Measurements from ENCODE around the gene ARIH2.
A peak's percentile ranks its signal among the peaks of the same experiment; 100 is the strongest.

ARIH2 gene

DNA sequence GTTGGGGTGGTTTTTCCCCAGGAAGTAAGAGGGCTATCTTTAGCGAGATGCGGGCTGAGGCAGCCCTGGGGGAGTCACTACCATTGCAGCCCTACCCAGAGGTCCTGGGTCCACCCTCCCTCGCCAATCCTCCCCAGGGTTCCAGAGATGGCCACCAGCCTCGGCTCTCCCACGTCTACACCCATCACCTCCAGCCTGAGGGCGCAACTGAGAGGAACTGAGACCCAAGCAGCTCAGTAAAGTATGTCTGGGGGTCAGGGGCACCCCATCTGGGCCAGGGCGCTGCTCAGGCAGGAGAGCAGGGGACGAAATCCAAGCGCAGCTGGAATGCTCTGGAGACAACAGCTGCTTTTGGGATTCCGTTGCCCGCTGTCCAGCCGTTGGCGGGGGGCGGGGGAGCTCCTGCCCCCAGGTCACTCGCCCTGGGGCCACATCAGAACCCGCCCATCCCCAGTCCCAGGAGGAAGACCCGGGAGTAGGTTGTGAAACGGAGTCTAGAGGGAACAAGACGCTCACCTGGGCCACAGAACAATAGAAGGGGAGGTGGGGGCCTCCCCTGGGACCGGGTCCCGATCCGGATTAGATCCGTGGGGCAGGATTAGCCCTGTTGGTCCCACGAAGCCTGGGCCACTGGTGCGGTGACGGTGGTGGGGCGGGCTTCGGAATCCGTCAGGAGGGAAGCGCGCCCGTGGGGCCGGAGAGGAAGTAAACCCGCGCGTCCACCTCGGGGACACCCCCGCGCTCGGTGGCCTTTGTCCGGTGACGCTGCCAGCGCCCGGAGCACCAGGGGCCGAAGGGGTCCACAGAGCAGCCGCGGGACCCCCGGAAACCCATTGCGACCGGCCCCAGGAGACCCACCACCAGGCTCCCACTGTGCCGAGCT is 101.9 kb downstream of the ARIH2 start:
- no peak for DNase-seq (ENCODE audit: low read depth)

DNA sequence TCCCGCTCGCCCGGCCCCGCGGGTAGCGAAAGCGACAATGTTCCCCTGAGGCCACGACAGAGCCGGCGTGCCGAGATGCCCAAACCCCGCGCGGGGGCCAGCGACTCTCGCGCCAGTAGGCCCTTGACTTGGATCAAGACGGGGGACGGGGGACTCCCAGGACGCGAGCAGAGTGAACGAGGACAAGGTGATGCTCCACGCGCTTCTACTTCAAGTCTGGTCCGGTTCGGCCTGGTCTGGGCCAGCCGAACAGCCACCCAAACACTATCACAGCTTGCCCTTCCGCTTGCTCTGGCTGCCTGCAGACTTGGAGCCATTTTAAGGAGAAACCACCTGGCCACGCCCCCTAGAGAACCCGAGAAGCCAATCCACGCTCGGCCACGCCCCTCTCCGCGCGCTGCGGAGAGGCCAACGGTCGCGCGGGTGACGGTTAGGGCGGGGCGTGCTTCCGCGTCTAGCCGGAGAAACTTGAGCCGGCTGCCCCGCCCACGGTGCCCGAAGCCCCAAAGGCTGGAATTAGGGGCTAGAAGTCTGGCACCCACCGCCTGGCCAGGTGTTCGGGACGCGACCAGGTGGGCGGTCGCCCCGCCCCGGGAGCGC is 102.7 kb downstream of the ARIH2 start:
- peak; percentile 98 for DNase-seq (ENCODE audit: low read depth)

DNA sequence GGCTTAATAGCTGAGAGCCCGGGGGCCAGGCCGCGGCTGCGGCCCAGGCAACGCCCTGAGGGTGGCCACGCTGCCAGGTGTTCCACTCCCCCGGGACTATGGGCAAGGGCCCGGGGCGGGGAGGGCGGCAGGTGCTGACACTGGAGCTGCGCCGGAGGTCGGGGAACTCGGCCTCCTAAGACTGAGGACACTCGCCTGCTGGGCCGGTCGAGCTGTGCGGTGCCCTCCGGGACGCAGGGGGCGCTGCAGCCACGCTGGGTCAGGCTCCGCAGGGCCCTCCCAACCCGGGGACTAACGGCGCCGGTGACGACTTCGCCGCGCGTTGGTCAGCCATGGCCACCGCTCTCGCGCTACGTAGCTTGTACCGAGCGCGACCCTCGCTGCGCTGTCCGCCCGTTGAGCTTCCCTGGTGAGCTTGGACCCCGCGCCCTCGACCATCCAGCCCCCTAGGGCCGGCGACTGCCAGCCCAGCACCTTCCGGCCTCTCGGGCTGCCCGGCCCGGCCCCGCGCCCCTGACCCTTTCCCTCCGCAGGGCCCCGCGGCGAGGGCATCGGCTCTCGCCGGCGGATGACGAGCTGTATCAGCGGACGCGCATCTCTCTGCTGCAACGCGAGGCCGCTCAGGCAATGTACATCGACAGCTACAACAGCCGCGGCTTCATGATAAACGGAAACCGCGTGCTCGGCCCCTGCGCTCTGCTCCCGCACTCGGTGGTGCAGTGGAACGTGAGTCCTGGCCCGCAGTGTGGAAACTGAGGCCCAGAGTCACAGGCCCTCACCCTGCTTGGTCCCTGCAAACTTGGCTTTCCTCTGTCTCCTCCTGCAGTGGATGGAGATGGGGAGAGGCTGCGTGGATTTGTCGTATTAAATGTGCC is 103.4 kb downstream of the ARIH2 start, which contains the start of gene NDUFAF3:
Gene NDUFAF3 (plus strand): TSS at position 309 of the 875 bp plus-strand sequence. CDS start 24 bp downstream, at position 333.
- DNase-seq (ENCODE audit: low read depth), result peak; percentile 87

DNA sequence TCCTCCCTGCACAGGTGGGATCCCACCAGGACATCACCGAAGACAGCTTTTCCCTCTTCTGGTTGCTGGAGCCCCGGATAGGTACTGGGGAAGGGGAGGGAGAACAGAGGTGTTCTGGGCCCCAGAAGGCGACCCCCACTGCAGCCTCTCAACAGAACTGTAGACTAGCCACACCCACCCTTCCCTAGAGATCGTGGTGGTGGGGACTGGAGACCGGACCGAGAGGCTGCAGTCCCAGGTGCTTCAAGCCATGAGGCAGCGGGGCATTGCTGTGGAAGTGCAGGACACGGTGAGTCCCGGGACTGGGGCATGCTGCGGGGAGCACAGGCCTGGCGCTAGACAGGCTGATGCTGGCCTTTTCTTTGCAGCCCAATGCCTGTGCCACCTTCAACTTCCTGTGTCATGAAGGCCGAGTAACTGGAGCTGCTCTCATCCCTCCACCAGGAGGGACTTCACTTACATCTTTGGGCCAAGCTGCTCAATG is 104.1 kb downstream of the ARIH2 start:
- DNase-seq (ENCODE audit: low read depth), result no peak

DNA sequence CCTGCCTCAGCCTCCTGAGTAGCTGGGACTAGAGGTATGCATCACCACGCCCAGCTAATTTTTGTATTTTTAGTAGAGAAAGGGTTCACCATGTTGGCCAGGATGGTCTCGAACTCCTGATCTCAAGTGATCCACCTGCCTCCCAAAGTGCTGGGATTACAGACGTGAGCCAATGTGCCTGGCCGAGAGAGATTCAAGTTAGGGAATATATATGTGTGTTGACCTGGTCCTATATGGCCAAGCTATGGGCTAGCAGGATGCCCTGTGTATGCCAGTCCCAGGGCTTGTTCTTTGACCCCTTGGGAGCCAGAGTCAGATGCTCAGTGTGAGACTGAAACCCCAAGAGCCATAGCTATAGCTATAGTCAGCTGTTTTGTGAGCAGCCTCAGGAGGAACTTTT is 105.1 kb downstream of the ARIH2 start:
- no peak for DNase-seq (ENCODE audit: low read depth)

DNA sequence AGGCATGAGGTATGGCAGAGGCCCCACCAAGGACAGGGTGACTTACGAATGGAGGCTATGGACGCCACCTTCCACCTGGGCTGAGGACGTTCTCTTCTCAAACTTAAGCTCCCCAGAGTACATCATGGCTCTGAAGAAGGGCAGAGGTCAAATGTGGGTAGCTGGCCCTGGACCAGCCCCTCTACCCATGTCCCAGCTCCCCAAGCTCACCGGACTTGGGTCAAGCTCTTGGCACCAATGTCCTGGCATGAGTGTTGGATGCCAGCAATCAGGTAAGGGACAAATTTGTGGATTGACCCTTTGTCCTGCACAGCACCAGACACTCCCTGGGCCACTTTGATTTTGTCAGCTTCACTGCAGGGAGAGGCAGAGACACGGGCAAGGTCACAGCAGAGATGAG is 105.8 kb downstream of the ARIH2 start:
- DNase-seq (ENCODE audit: low read depth), result no peak

DNA sequence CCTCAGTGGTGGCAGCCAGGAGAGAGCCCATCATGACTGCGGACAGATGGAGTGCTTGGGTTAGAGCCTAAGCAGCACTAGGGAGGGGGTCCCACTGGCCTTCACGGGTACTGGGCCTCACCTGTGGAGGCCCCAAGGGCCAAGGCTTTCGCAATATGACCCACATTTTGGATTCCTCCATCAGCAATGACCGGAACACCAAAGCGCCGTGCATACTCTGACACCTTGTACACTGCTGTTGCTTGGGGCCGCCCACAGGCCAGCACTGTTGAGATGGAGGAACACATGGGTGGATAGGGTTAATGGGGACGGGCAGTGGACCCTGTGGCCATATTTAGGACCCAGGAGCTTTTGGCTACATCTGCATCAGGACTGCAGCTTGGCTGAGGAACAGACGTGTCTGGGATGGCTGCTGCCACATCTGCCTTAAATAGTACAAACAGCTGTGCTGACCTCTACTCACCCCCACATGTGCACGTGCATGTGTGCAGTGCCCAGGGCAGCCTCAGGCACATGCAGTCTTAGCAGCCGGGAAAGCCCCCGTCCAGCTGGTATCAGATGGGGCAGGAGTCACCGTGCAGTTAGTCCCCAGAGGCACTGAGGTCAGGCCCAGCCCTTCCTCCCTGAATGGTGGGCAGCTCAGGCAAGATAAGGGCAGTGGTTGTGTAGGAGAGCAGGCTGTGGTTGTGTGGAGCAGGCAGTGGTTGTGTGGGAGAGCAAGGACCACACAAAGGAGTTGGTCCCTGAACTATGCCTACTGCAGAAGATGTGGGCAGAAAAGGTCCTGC is 106.6 kb downstream of the ARIH2 start:
- no peak for DNase-seq (ENCODE audit: low read depth)

DNA sequence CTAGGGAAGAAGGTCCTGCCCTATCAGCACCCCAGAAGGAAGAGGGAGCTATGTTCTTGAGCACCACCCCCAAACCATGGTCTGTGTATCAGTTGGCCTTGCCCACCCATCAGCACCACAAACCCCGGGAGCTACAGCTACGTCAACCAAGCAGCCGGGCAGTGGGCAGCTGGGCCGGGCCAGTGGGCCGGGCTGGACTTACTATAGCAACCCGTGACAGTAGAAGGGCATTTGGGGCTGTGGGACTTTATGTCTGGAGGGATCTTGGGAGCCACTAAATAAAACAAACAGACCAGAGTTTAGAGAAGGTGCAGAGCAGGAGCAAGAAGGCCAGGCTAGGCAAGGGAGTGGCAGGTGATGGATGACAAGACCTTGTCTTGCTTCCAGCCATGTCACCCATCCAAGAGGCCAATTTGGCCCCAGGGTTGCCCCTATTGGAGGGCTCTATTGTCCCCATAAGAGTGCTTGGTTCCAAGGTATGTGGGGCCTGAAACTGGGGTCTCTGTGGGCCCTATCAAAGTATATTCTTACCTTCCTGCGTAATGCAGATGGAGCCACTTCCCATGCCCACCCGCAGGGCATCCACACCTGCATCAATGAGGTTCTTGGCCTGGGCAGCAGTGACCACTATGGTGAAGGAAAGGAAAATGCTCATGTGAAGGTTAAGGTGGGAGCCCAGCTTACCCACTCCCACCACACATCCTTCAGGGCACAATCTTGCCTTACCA is 107.3 kb downstream of the ARIH2 start:
- no peak for DNase-seq (ENCODE audit: low read depth)

DNA sequence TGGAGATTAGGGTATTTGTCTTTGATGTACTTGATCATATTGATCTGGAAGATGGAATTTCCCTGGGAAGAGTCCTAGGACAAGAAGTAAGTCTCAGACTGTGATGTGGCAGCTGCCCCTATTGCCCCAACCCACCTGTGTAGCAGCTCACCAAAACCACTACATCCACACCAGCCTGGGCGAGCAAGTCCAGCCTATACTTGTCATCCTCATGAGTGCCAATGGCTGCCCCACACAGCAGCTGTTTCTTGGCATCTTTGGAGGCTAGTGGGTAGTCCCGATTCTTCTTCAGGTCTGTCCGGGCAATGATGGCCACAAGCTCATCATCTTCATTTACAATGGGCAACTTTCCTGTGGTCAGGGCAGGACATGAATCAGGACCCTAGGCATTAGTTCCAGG is 107.9 kb downstream of the ARIH2 start:
- DNase-seq (ENCODE audit: low read depth), result no peak

DNA sequence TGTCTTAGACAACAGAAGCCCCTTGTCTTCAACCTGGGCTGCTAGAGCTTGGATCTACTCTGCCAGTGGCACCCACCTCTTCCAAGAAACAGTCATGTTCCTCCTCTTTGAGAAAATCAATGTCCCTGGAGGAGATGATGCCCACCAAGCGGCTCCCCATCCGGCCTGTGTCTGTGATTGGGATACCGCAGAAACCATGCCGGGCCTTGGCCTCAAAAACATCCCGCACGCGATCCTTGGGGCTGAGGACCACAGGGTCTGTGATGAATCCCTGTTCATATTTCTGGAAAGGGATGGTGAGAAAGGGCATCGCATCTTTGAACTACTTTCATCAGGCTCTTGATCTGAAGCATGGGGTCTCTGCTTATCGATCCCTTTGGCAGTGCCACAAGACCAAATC is 109.0 kb downstream of the ARIH2 start:
- no peak for DNase-seq (ENCODE audit: low read depth)

DNA sequence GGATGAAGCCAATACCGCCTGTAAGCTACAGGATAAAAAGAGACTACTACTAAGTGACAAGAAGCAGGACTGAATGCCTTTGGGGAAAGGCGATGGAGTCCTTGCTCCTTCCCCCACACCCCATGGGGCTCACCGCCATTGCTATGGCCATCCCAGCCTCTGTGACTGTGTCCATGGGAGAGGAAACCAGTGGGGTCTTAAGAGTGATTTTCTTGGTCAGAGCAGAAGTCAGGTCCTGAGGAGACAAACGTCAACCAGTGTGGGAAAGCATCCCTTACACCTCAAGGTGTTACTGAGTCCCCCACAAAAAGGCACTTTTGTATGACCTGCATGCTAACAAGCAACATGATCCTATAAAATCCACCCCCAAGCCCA is 109.6 kb downstream of the ARIH2 start:
- no peak for DNase-seq (ENCODE audit: low read depth)

DNA sequence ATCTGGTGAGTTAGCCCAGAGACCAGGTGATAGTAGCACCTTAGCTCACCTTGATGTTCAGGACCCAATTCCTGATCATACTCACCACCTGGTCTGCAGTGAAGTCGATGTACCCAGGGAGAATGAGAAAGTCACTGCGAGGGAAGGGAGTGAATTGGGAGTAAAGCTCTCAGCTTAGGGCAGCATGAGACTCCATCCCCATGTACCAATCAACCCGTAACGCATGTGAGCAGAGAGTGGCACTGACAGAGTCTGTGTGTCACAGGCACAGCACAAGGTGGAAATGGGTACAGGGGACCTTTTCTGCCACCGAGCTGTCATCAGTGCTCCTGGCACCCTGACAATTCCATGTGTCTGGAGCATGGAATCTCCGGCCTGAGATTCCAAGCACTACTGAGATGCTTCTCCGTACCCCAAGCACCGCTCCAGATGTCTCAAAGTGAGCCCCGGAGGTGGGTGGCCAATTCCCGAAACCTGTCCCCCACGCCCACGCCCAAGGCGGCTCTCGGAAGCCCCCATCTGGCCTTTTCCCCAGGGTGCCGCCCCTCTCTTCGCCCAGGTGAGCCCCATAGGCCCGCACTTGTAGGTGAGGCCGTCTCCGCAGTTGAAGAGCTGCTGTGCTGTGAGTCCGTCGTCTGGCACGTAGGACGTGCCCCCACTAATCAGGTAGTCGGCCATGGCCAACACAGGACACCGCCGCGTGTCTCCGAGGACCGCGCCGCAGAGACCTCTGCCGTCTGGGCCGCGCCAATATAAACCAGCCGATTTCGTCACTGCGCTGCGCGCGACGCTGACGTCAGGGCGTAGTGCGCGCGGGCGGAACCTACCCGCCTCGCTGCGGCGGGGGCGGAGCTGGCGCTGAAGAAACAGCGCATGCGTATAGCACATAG is 110.3 kb downstream of the ARIH2 start, which contains the start of gene IMPDH2:
Gene IMPDH2 (minus strand): TSS at position 726 of the 890 bp plus-strand sequence. CDS start 48 bp downstream, at position 678.
- peak; percentile 92 for DNase-seq (ENCODE audit: low read depth)

DNA sequence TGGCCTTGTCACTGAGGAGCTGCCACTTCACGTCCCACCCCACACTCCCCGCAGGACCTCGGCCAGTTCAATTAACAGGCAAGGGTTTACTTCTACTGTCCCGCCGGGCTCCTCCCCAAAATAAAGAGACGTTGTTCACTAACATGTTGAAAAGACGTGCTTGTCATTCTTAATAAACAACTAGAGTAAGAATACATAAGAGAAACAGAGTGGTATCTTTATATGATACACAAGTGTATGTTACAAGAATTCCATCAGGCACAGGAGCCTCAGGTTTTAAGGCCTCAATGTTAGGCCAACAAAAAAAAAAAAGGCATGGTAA is 110.9 kb downstream of the ARIH2 start:
- DNase-seq (ENCODE audit: low read depth), result no peak

DNA sequence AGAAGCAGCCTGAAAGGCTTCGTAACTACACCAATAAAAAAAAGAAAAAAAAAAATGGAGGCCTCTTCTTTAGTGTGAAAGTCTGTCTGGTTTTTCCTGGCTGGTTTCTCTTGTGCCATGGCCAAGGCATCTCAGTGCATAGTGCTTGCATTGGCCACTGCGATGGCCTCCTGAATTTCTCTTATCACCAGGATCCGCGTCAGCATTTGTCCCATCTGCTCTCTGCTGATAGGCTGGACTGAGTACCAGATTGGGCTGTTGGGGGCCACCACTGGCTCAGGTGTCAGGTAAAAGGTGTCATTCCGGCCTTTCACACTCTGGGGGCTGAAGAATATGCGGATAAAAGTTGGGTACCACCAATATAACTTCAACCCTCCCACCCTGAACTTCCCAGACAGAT is 111.7 kb downstream of the ARIH2 start:
- no peak for DNase-seq (ENCODE audit: low read depth)

DNA sequence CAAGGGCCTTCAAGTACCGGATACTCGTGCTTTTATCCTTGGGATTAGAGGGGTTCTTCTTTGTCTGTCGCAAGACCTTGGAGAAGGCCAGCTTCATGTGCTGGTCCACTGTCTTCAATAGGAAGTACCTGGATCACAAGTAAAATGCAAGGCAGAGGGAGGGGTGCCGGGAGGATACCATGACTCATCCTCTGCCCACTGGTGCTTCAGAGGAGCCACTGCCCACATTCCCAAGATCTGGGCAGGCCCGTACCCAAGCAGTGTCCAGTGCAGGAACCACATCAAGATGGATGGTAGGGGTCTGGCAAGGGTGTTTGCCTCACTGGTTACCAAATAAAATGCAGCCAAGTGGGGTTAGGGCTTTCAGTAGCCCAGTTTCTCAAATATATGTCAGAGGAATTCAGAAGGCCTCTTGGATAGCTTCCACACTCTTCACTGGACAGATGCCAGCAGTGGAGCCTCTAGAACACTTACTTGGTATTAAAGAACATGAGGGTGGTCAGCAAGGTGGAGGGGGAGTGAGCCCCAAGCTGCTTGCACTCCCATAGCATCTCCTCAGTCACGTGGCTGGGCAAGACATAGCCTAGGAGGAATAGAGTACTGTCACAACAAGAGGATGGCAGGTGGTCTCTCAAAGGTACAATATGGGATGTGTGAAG is 114.1 kb downstream of the ARIH2 start:
- no peak for DNase-seq (ENCODE audit: low read depth)

DNA sequence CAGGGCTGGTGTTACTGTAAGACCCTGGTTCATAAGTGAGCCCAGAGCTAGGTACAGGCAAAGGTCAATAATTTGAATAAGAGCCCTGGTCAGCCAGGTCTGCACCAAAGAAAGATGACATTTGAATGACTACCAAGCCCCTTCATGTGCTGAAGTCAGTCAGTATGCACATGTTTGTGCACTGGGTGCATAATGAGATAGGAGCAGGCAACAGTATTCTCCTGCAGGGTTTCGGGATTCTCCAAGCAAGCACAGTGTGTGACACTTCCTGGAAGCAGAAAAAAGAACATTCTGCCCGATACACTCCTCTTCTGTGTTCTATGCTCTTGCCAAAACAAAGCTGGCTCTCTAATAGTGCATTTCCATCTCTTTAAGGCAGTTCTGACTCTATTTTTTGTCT is 116.0 kb downstream of the ARIH2 start:
- DNase-seq (ENCODE audit: low read depth), result no peak

DNA sequence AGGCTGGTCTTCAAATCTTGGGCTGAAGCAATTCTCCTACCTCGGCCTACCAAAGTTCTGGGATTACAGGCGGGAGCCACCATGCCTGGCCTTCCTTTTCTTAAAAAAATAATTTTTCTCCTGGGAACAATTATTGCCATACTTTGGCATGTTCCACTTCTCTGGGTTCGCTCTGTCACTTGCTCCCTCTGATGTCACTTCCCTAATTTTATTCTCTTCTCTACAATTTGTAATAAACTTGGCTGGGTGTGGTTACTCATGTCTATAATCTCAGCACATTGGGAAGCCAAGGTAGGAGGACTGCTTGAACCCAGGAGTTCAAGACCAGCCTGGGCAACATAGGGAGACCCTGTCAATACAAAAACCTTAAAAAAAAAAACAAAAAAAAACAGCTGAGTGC is 116.6 kb downstream of the ARIH2 start:
- DNase-seq (ENCODE audit: low read depth), result no peak
